Endothelial cell of umbilical vein (primary cell): ENCODE data around the gene KRT222. TPM values are rescaled to one million over a fixed set of nuclear protein-coding genes. Genes with fewer than 3 reads are reported as not detected.
A peak's percentile ranks its signal among the peaks of the same experiment; 100 is the strongest.

Source experiments
- BruUV-seq: library from RNA; stranded (reverse); fragments of 400-500 nt; replicated peaks from 2 replicates; lab custom pipeline; 2021; lab: Mats Ljungman, UMichigan
- CTCF ChIA-PET: fragments of 300-600, 350-600 bp; sonication (Branson Sonifier 250); formaldehyde crosslinking; loops from one replicate; lab custom pipeline; 2021; ENCODE audit warnings: antibody characterized with exemption, inconsistent platforms; lab: Charles Lee
- POLR2A ChIA-PET: fragments of 300-600, 350-600 bp; sonication (Branson Sonifier 250); formaldehyde crosslinking; loops from one replicate; lab custom pipeline; 2021; ENCODE audit warnings: antibody characterized with exemption, inconsistent platforms; lab: Charles Lee
- DNase-seq: peaks from one replicate; pipeline ENCODE4 v3.0.0-alpha.2; 2011; ENCODE audit warnings: low read depth, low spot score
- FAIRE-seq: peaks from 2 replicates; lab custom pipeline; 2011; peaks lifted over from hg19 to GRCh38; lab: Jason Lieb, UNC
- H2AFZ ChIP-seq: 2 replicates; pipeline ENCODE4 v1.6.0; 2012; ENCODE audit warnings: low read depth, low read length, control low read depth, inconsistent platforms
- H3K27ac ChIP-seq: 2 replicates; pipeline ENCODE4 v1.5.1; 2011; ENCODE audit warnings: low read depth, mild to moderate bottlenecking, control low read depth, low read length, moderate library complexity; ENCODE audit not compliant: insufficient read depth
- H3K27me3 ChIP-seq, 2 experiments: 2 replicates each; pipeline versions ENCODE4 v1.6.0 to v1.6.1; 2011; ENCODE audit warnings: low read length in 2 of 2, mixed read lengths in 1 of 2; ENCODE audit not compliant: control insufficient read depth in 2 of 2, insufficient read depth in 2 of 2
- H3K36me3 ChIP-seq, 2 experiments: 2 replicates in 1 of 2; 3 replicates in 1 of 2; pipeline ENCODE4 v1.5.1; 2011; ENCODE audit warnings: low read length in 2 of 2, mild to moderate bottlenecking in 1 of 2, moderate library complexity in 1 of 2; ENCODE audit not compliant: control insufficient read depth in 2 of 2, insufficient read depth in 2 of 2; ENCODE audit errors: extremely low read depth in 1 of 2
- H3K4me1 ChIP-seq: 3 replicates; pipeline ENCODE4 v1.5.1; 2011; ENCODE audit warnings: mild to moderate bottlenecking, low read length; ENCODE audit not compliant: control insufficient read depth, insufficient read depth; ENCODE audit errors: extremely low read depth
- H3K4me2 ChIP-seq: 2 replicates; pipeline ENCODE4 v1.6.1; 2011; ENCODE audit warnings: low read length, control low read depth, mixed read lengths; ENCODE audit not compliant: insufficient read depth
- H3K4me3 ChIP-seq, 3 experiments: fragments of 200-600 bp in 1 of 3; sonication (generic), shearing (Covaris generic) in 1 of 3; replicated peaks in 1 of 3; 2 replicates each; pipeline ENCODE4 v1.5.1; 2011 to 2016; ENCODE audit warnings: control low read depth in 3 of 3, low read length in 3 of 3, mild to moderate bottlenecking in 2 of 3, inconsistent platforms in 1 of 3, low read depth in 1 of 3, moderate library complexity in 1 of 3; ENCODE audit not compliant: insufficient read depth in 1 of 3
- H3K79me2 ChIP-seq: 2 replicates; pipeline ENCODE4 v1.6.0; 2012; ENCODE audit warnings: low read length, inconsistent platforms; ENCODE audit not compliant: control insufficient read depth, insufficient read depth
- H3K9ac ChIP-seq: replicated peaks from 2 replicates; pipeline ENCODE3; 2011; ENCODE audit warnings: low read length, control low read depth; ENCODE audit not compliant: insufficient read depth; ENCODE audit errors: extremely low read depth
- H3K9me1 ChIP-seq: replicated peaks from 3 replicates; pipeline ENCODE4 v1.6.0; 2011; ENCODE audit warnings: mild to moderate bottlenecking, low read length; ENCODE audit not compliant: control insufficient read depth, insufficient read depth; ENCODE audit errors: extremely low read depth
- H3K9me3 ChIP-seq: replicated peaks from 2 replicates; pipeline ENCODE4 v1.5.1; 2012; ENCODE audit warnings: low read length, inconsistent platforms; ENCODE audit not compliant: control insufficient read depth, insufficient read depth
- H4K20me1 ChIP-seq: replicated peaks from 2 replicates; pipeline ENCODE3; 2011; ENCODE audit warnings: mild to moderate bottlenecking, low read length; ENCODE audit not compliant: control insufficient read depth, insufficient read depth; ENCODE audit errors: extremely low read depth
- EZH2 ChIP-seq: IDR thresholded peaks from 2 replicates; pipeline ENCODE4 v1.6.1; 2012; ENCODE audit warnings: borderline replicate concordance, low read depth, mild to moderate bottlenecking, moderate library complexity, low read length, inconsistent platforms; ENCODE audit not compliant: severe bottlenecking
- GATA2 ChIP-seq: IDR thresholded peaks from 2 replicates; pipeline ENCODE4 v1.7.0; 2011; ENCODE audit warnings: low read depth, mild to moderate bottlenecking, moderate library complexity, mixed read lengths, low read length; ENCODE audit not compliant: insufficient read length, insufficient read depth
- JUN ChIP-seq: IDR thresholded peaks from 2 replicates; pipeline ENCODE4 v1.6.1; 2011; ENCODE audit warnings: borderline replicate concordance, low read depth; ENCODE audit not compliant: insufficient read length, insufficient read depth
- MYC ChIP-seq: IDR thresholded peaks from one replicate; pipeline ENCODE4 v1.6.1; 2011; ENCODE audit warnings: mild to moderate bottlenecking, low read depth, low read length
- POLR2A ChIP-seq: IDR thresholded peaks from 2 replicates; pipeline ENCODE4 v1.6.1; 2012; ENCODE audit warnings: low read depth, mild to moderate bottlenecking, control low read depth, low read length
- POLR2AphosphoS5 ChIP-seq: IDR thresholded peaks from 2 replicates; pipeline ENCODE4 v1.6.1; 2012; ENCODE audit warnings: low read depth, mild to moderate bottlenecking, control low read depth, low read length, moderate library complexity; ENCODE audit not compliant: insufficient read depth
- dilution Hi-C: fragments of 300-500 bp; cut with MboI; formaldehyde crosslinking; loops from one replicate; pipeline ENCODE4 v1.15.0; 2019; ENCODE audit warnings: low sequenced_read_pairs; ENCODE audit not compliant: extremely low pct_ligation_motif_present
- intact Hi-C: fragments of 100-400 bp; cut with micrococcal nuclease; formaldehyde crosslinking; loops from one replicate; pipeline ENCODE4 v1.10.0; 2022
- polyA plus RNA-seq, 4 experiments: library from polyadenylated mRNA; depleted of rRNA in 3 of 4; stranded (reverse) in 3 of 4; unstranded in 1 of 4; fragments of >200 nt; gene quantifications; 2 replicates each; pipeline versions ENCODE4 v1.2.1 to v1.2.3, GENCODE V29; 2011 to 2012; ENCODE audit warnings: missing spikeins in 1 of 4
- total RNA-seq: library from RNA; stranded (reverse); gene quantifications from 2 replicates; pipeline ENCODE4 v1.2.3, GENCODE V29; 2021
- TF ChIP-seq, protein P1 (sequence below): IDR thresholded peaks from 2 replicates; pipeline ENCODE4 v1.6.1; 2011; ENCODE audit not compliant: insufficient read depth, insufficient read length
- TF ChIP-seq, protein P2 (sequence below), 2 donors: IDR thresholded peaks; 1 replicate in 1 of 2; 2 replicates in 1 of 2; pipeline ENCODE4 v1.5.1; 2011; ENCODE audit warnings: low read length in 2 of 2, mild to moderate bottlenecking in 2 of 2, moderate library complexity in 2 of 2, control low read depth in 1 of 2, inconsistent platforms in 1 of 2, low read depth in 1 of 2; ENCODE audit not compliant: insufficient read depth in 1 of 2; ENCODE audit errors: extremely low read depth in 1 of 2

The KRT222 gene
- total and polyA plus RNA-seq, 2 donors (not counting 3 experiments of a cell fraction or from before 2014, with no cell fraction given) = not detected

DNA sequence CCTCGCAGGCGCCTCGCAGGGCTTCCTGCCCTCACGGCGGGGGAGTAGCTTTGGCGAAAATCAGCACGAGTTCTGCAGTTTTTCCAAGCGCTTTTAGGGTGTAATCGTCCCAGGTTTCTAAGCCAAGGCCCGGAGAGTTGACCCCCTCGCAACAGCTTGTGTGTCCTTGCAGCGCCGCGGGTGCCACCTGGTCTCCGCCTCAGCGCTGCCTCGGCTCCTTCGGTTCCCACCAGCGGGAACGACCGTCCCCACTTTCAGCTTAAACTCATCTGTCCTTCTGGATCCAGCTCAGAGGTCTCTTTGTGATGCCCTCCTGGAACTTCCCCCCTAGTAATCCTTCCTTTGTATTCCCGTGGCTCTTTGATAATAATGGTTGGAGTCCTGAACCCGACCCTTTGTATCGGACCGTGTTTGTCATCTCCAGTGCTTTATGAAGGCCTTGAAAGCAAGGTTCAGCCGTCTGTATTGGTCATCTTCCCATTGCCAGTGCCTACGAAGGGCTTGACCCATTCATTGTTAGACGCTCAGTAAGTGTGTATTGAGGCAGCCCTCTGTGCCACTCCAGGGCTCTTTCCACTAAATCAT, 16.5 kb downstream of the KRT222 start:
- Histone ChIP-seq H3K27me3 (no peaks in the 10 kb centered on the region), H3K4me2 (peak overlapping the region; percentile 74), H2AFZ (peak overlapping the region; percentile 94), H3K4me1 (peaks cover 22% of the 10 kb centered on the region), H3K9me3 (no peaks in the 10 kb centered on the region), H3K9me1 (no peaks in the 10 kb centered on the region), H4K20me1 (peaks cover 2% of the 10 kb centered on the region), H3K27ac (peak overlapping the region; percentile 96), H3K9ac (peak overlapping the region; percentile 100), H3K36me3 (peaks cover under 1 to 14% of the 10 kb centered on the region in 2 experiments), H3K79me2 (peaks cover 42% of the 10 kb centered on the region), H3K4me3 (peak overlapping the region; percentile 62 to 100 (median 100))
- ChIA-PET POLR2A (no interaction called here), CTCF (interaction anchor here (0.6 to 2.8 kb wide), 5 partner anchors 21 to 1014 kb away, joined by 3 to 11 read pairs (median 4); no protein-coding TSS in a partner anchor)
- TF ChIP-seq GATA2 (no peak), EZH2 (no peak), POLR2A (peak; percentile 11), JUN (no peak), MYC (no peak), POLR2AphosphoS5 (no peak)
- TF ChIP-seq, protein P1, sequence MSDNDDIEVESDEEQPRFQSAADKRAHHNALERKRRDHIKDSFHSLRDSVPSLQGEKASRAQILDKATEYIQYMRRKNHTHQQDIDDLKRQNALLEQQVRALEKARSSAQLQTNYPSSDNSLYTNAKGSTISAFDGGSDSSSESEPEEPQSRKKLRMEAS = no peak
- TF ChIP-seq, protein P2, sequence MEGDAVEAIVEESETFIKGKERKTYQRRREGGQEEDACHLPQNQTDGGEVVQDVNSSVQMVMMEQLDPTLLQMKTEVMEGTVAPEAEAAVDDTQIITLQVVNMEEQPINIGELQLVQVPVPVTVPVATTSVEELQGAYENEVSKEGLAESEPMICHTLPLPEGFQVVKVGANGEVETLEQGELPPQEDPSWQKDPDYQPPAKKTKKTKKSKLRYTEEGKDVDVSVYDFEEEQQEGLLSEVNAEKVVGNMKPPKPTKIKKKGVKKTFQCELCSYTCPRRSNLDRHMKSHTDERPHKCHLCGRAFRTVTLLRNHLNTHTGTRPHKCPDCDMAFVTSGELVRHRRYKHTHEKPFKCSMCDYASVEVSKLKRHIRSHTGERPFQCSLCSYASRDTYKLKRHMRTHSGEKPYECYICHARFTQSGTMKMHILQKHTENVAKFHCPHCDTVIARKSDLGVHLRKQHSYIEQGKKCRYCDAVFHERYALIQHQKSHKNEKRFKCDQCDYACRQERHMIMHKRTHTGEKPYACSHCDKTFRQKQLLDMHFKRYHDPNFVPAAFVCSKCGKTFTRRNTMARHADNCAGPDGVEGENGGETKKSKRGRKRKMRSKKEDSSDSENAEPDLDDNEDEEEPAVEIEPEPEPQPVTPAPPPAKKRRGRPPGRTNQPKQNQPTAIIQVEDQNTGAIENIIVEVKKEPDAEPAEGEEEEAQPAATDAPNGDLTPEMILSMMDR (IDR thresholded peaks at IDR 0.05; ENCODE audit: extremely low read depth in 1 of 2, insufficient read depth in 1 of 2, low read depth in 1 of 2, low read length in 2 of 2) = no peak
- DNase-seq (peak; percentile 53), FAIRE-seq (peak; percentile 21)
- intact Hi-C loops (loop anchor here (1.0 to 10.0 kb wide), 3 partner anchors 143 to 1016 kb away; no protein-coding TSS in a partner anchor), dilution Hi-C loops (no loop called here)
- BruUV-seq = TSS peak; percentile 59
